NK-92 (cell line): ENCODE measurements around the gene RPP14.
A peak's percentile ranks its signal among the peaks of the same experiment; 100 is the strongest.
"Not testable (repeated sequence)": the region's sequence is repeated elsewhere in the genome, so short reads cannot be mapped to it uniquely, and the experiment has no call there.

Source experiments
- DNase-seq: peaks from one replicate; lab custom pipeline; 2025; ENCODE audit not compliant: unreplicated experiment; lab: John Stamatoyannopoulos, UW

RPP14 gene

DNA sequence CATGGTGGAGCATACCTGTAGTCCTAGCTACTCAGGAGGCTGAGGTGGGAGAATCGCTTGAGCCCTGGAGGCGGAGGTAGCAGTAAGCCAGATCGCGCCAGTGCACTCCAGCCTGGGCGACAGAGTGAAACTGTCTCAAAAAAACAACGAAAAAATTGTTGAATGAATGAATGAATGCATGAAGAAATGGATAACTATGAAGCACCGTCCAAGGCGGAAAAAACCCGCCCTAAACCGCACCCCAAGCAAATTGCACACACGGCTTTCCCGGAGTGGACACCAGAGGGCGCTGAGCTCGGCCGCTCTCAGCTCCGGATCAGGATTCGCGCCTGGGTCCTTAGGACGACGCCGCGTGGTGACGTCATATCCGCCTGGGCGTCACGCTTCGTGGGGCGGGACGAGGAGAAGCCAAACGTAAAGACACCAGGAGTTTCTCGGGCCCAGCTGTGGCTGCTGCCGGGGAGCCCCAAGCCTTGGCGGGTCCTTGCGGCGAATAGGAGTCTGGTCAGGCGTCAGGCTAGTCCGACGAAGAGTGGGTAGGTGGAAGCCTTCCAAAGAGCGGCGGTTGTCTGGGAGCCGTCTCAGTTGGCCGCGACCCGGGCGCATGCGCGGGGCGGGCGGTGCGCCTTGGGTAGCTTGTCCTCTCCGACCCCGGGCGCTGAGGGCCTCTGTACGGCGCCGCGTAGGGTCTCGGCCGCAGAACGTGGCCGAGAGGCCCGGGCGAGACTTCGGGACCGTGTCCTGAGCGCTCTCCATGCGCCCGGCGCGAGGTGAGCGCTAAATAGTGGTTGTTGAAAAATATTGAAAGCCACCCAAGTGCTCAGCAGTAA lies at the start of gene RPP14, which contains the start of gene HTD2:
TSS of gene RPP14 (plus strand) at position 364 of the 830 bp plus-strand sequence. CDS start 4,085 bp downstream, outside the sequence.
TSS of gene HTD2 (plus strand) at position 639 of the 830 bp plus-strand sequence. CDS start 11,094 bp downstream, outside the sequence.
- peak; percentile 91 for DNase-seq

DNA sequence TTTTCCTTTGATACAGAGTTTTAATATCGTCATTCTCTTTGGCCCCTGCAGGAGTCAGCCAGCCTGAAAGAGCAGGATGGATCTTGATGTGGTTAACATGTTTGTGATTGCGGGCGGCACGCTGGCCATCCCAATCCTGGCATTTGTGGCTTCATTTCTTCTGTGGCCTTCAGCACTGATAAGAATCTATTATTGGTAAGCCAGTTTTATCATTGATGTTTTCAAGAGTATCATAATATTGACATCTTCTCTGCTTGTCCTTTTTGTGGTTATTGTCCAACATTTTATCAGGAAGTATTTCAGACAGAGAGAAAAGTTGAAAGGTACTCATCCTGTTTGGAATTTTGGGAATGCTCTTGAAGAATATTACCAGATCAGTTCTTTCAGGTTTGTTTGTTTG lies 49.5 kb upstream of the RPP14 start:
- no peak for DNase-seq

DNA sequence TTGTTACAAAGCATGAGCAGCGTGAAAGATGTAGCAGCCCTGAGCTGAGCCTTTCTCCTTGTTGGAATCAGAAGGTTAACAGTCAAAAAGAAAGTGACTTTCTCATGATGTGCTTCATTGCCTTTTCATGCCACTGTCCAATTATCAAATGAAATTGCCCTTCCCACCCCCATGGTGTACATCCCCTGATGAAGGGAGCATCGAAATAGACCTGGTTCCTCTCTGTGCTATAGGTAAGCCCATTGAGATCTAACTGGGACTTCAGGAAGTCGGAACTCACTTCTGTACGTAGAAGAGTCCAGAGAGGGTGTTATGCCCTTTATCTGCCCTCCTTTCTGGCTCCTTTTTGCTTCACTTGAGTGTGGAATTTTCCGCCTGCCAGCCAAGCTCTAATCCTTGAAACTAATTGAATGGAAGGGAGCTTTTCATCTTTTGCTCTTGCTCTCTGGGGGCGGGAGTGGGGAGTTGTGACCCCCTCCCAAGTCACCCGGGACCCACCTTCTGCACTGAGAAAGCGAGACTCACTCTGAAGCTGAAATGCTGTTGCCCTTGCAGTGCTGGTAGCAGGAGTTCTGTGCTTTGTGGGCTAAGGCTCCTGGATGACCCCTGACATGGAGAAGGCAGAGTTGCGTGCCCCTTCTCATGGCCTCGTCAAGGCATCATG lies 47.5 kb upstream of the RPP14 start:
- no peak for DNase-seq

GRCh38 chr3:58260261-58260731 lies 45.7 kb upstream of the RPP14 start:
- DNase-seq, result no peak

DNA sequence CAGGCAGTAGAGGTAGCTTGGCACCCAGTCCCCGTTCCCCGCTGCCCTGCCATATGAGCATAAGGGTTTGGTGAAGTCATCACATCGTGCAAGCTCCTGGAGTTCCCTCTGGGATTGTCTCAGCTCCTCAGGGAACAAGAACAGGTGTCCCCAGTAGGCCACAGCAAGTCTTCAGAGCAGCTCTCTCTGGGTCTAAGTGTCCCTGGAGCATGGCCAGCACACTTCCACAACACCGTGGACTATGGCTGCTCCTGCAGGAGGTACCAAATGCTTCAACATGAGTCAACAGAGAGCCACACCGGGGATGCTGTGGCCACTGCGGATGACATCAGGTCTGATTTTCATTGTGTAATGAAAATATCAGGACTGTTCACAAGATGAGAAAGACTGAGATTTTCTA lies 45.3 kb upstream of the RPP14 start:
- DNase-seq, result no peak

- DNase-seq, result no peak
Measured at GRCh38 chr3:58261954-58262666, 43.9 kb upstream of the RPP14 start.

GRCh38 chr3:58266577-58266976 lies 39.5 kb upstream of the RPP14 start:
- DNase-seq, result no peak

DNA sequence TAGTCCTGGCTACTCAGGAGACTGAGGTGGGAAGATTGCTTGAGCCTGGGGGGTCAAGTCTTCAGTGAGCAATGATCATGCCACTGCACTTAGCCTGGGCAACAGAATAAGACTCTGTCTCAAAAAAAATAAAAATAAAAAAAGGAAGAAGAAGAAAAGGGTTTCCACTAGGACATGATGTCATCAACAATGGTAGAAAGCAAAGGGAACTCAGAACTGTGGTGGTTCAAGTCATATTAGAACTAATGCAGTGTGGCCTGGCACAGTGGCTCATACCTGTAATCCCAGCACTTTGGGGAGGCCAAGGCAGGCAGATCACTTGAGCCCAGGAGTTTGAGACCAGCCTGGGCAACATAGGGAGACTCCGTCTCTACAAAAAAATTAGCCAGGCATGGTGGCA lies 38.5 kb upstream of the RPP14 start:
- not testable (repeated sequence) for DNase-seq

DNA sequence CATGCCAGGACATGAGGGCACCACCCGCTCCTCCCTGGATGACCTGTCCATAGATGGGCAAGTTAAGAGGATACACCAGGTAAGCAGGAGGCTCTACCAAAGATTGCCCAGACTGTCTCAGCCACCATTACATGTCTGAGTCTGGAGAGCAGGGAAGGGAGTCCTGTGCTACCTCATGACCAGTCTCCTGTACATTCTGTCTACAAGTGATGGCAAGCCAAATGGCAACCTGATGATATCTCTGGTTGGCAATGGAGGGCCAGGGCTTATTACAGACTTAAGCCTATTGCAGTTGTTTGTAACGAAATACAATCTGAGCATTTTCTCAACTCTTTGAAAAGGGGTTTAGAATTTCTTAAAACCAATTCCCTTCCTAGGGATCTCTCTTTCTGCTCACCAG lies 36.7 kb upstream of the RPP14 start:
- DNase-seq, result no peak

DNA sequence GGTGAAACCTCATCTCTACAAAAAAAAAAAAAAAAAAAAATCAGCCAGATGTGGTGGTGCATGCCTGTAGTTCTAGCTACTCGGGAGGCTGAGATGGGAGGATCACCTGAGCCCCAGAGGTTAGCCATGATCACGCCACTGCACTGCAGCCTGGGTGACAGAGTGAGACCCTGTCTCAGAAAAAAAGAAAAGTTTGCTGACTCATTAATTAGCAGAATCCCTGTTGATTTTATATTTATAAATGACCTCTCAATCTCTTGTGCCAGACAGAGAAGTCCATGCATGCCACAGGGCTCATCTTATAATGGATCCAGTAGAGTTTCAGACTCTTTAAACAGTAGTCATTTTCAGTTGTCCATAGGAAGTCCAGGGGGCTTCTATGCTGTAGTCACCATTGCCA lies 35.6 kb upstream of the RPP14 start:
- DNase-seq, result no peak

DNA sequence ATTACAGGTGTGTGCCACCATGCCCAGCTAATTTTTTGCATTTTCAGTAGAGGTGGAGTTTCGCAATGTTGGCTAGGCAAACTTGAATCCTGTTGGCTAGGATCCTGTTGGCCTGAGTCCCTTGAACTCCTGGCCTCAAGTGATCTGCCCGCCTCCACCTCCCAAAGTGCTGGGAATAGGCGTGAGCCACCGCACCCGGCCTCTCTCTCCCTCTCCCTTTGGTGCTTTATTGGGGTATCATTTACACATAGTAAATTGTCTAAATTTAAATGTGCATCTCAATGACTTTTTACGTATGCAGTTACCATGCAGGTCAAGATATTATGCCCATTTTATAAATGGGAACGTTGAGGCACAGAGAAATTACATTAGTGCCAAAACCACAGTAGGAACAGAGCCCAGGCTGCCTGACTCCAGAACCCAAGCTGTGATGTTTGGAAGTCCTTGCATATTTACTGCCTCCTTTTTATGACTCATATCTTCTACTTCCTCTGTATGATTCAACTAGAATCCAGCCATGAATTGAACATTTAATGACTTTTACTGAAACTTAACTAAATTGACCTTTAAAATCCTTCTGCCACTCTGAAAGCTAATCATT lies 34.0 kb upstream of the RPP14 start:
- DNase-seq, result no peak

DNA sequence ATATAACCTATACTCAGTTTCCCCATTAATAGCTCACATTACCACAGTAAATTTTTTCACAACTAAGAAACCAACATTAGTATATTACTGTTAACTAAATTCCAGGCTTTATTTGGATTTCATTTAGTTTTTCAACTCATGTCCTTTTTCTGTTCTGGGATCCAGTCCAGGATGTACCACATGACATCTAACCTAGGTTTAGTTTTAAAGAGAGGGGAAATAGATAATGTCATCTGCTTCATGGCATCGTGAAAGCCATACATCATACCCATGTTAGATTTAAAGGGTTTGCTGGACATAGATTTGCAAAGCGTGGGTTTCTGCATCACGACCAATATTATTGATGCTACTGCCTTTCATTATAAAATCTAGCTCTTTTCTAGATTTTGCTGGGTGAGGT lies 33.2 kb upstream of the RPP14 start:
- no peak for DNase-seq

DNA sequence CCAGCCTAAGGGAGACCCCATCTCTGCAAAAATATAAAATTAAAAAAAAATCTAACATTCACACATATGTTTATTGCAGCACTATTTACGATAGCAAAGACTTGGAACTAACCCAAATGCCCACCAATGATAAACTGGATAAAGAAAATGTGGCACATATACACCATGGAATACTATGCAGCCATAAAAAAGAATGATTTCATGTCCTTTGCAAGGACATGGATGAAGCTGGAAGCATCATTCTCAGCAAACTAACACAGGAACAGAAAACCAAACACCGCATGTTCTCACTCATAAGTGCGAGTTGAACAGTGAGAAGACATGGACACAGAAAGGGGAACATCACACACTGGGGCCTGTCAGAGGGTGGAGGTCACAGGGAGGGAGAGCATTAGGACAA lies 32.7 kb upstream of the RPP14 start:
- not testable (repeated sequence) for DNase-seq

DNA sequence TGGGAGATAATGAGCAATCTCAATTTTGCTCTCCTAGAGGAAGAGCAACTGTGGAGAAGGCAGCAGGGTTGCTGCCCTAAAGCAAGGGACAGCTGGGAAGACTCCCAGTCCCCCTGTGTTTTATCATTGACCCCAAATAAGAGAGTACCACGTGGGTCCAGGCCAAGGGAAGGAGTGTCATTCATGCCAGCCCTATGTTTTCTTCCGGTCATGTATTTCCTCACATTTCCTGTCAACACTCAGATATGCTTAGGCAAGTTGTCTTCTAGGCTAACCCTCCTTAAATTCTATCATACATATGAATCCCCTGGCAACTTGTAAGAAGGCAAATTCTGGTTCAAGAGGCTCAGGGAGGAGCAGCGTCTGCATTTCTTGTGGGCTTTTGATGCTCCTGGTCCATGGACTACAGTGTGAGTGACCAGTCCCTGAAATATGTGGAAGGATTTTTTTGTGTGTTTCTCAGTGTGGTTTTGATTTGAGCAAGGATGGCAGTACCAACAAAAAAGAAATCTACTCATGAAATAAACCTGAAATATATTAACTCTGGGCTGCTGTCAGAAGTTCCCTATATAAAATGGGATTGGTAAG lies 31.9 kb upstream of the RPP14 start:
- no peak for DNase-seq

GRCh38 chr3:58281069-58281468 lies 25.0 kb upstream of the RPP14 start:
- no peak for DNase-seq

DNA sequence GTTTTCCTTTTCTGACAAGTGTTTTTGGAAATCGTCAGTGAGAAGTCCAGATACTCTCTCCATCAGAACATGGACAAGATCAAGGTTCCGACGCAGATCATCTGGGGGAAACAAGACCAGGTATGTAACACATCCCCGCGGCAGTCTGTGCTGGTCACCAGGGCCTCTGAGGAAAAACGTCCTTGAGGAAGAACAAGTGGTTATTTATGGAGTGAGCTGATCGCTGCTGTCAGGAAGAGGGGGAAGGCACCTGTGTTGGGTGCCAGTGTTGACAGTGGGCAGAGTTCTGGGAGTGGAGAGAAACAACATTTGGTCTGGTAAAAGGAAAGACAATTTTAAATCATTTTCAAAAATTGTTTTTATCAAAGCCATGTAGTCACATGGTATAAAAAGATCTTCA lies 20.7 kb upstream of the RPP14 start:
- DNase-seq, result no peak

DNA sequence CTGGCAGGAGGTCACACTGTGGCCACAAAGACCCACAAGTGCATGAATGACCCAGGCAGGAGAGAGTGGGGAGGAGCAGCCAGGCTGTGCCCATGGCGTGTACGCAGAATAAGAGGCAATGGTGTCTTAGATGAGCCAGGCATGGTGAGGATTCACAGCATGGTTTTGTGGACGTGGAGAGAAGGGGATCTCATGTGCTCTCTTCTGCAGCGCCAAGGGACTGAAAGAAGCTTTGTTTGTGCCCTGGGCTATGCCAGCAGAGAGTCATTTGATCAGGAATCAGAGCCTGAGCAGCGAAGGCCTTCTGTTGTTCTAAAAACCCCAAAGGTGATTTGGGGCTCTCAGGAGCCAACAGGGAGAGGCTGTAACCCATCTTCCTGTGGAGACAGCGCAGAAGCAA lies 18.7 kb upstream of the RPP14 start:
- DNase-seq, result no peak

DNA sequence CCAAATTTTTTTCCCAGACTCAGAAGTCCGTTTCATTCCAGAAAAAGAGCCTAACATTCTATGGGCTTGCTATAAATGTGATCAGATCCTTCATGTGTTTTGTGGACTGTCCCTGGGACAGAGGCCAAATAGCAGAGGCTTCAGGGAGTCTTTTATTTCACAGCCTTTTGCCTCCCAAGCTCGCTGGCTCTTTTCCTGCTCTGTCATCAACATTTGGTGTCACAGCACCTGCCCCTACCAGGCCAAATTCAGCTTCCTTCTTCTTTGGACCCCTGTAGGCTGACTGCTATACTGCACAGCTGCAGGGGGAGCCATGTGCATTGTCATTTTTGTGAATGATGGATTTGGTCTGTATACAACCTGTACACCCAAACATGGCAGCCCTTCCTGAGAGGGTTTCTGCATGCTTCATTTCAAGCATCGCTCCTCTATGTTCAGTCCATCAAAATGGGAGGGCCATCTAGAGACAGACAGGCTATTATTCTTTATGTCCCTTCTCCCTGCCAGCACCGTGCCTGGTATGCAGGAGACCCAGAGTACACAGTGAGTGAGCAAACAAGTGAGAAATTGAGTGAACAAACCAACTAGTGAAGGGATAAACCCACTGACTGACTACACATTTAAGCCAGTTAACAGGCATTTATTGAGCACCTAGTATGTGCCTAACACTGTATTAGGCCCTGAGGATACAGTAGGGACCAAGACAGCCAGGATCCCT lies 17.9 kb upstream of the RPP14 start:
- DNase-seq, result no peak

DNA sequence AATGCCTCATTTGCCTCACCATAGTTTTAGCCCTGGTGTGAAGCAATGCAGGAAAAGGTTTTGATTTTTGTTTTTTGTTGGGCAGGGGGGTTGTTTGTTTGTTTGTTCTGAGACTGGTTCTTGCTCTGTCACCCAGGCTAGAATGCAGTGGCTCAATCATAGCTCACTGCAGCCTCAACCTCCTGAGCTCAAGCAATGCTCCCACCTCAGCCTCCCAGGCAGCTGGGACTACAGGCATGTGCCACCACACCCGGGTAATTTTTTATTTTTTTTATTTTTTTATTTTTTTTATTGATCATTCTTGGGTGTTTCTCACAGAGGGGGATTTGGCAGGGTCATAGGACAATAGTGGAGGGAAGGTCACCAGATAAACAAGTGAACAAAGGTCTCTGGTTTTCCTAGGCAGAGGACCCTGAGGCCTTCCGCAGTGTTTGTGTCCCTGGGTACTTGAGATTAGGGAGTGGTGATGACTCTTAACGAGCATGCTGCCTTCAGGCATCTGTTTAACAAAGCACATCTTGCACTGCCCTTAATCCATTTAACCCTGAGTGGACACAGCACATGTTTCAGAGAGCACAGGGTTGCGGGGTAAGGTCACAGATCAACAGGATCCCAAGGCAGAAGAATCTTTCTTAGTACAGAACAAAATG lies 17.0 kb upstream of the RPP14 start:
- not testable (repeated sequence) for DNase-seq

GRCh38 chr3:58290446-58290845 lies 15.6 kb upstream of the RPP14 start:
- DNase-seq, result not testable (repeated sequence)
